ENCODE results near the gene EEF1AKMT2.

- TF ChIP-seq CTCF (IDR thresholded peaks at IDR 0.05) = no peak
- no peak for TF ChIP-seq POLR2A (IDR thresholded peaks at IDR 0.05)
- no peak for TF ChIP-seq POLR2AphosphoS5 (IDR thresholded peaks at IDR 0.05)
These were observed 54.0 kb downstream of the EEF1AKMT2 start for GRCh38 chr10:124737708-124738107.
